ENCODE results near the gene KDM1A. TPM values are rescaled to one million over a fixed set of nuclear protein-coding genes. Genes with fewer than 3 reads are reported as not detected.

KDM1A gene
- total RNA-seq, 1 donor from 2014 or later = 75.1 TPM

GRCh38 chr1:23069675-23070074 is 50.4 kb downstream of the KDM1A start:
- DNase-seq (ENCODE audit: low spot score) = no peak

GRCh38 chr1:23074012-23074411 is 54.7 kb downstream of the KDM1A start:
- no peak for DNase-seq (ENCODE audit: low spot score)

DNA sequence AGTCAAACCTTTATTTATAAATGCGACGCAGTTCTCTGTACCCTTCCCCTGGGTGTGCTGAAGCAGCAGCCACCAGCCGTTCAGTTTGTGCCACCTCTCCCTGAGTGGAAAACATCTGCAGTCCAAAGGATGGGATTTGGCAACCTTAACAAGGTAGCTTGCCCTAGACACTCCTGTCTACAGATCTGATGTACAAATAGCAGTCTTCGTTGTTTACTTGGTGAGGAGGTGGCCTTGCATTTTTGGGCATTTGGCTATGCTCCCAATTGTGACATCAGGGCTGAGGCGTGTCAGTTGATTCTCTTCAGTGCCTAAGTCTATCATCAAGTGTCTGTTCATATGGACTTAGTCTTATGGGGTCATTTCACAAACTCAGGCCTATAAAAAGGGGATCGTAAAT is 59.8 kb downstream of the KDM1A start:
- no peak for DNase-seq (ENCODE audit: low spot score)

GRCh38 chr1:23080885-23081284 is 61.6 kb downstream of the KDM1A start:
- no peak for DNase-seq (ENCODE audit: low spot score)

- DNase-seq (ENCODE audit: low spot score) = no peak
These were observed 62.1 kb downstream of the KDM1A start for GRCh38 chr1:23081376-23081775.

- DNase-seq (ENCODE audit: low spot score) = no peak
These were observed 64.6 kb downstream of the KDM1A start for GRCh38 chr1:23083714-23084480.

GRCh38 chr1:23084880-23085279 is 65.6 kb downstream of the KDM1A start:
- DNase-seq (ENCODE audit: low spot score) = no peak

DNA sequence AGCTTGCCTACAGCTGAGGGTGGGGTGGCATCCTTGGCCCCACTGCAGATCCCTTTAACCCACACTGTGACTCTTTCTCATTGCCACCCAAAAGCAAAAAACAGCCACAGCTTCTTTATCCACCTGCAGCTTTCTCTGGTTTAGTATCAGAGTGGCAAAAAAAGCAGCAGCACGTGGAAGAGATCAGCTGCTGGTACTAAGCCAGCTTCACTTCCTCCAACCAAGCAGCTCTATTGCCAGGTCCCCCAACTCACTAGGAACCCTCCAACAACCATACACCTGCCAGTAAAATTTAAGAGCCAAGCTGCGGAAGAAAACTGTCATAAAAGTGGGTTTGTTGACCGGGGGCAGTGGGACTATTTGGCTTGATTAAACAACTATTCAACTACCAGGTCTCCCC is 66.4 kb downstream of the KDM1A start:
- no peak for DNase-seq (ENCODE audit: low spot score)

DNA sequence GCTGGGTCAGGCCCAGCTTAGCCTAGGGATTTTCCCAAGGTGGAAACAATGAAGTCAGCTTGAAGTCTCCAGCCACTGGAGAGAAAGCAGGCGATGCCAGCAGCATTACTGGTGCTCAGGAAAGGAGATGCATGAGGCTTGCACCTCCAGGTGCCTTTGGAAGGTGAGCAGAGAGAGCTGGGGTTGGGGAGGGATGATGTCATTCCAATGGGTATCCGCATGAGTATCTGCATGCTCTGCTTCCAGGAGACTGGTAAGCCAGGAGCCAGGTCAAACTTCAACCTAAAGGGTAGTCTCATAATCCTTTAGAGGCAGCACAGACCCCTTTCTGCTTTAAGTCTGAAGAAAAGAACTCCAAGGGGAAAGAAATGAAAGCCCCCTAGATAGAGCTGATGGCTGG is 68.8 kb downstream of the KDM1A start:
- no peak for DNase-seq (ENCODE audit: low spot score)

DNA sequence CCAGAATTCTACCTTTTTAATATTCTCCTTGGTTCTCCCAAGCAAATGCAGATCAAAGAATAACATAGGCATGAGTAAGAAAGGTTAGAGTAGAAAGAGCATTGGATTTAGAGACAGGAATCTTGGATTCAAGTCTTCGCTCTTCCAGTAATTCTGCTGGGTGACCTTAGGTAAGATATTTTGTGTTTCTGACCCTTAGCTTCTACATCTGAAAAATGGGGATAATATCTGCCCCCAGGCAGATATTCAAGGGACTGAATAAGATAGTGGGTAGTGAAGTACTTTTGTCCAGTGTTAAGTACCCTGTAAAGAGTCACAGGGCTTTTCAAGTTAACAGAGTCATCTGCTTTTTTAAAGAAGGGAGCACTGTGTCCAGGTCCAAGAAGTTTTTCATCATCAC is 70.8 kb downstream of the KDM1A start:
- DNase-seq (ENCODE audit: low spot score) = no peak

GRCh38 chr1:23091545-23091944 is 72.3 kb downstream of the KDM1A start:
- DNase-seq (ENCODE audit: low spot score) = no peak

DNA sequence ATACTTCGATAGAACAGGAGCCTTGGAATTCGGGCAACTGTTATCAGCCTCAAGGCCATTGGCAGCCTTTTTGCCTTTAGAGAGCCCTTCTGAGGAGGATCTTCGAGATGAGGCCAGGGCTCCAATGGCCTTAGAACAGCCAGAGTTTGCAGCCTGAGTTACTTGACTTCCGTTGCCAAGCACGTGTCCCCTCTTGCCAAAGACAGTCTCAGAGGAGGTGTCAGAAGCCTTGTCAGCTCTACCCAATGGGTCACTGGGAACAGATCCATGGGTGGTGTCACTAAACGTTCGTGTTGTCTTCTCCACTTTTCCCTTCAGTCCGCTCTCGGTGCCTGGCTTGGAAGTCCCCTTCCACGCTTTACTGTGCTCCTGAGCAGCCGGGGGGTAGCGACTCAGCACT is 73.2 kb downstream of the KDM1A start:
- DNase-seq (ENCODE audit: low spot score) = no peak

DNA sequence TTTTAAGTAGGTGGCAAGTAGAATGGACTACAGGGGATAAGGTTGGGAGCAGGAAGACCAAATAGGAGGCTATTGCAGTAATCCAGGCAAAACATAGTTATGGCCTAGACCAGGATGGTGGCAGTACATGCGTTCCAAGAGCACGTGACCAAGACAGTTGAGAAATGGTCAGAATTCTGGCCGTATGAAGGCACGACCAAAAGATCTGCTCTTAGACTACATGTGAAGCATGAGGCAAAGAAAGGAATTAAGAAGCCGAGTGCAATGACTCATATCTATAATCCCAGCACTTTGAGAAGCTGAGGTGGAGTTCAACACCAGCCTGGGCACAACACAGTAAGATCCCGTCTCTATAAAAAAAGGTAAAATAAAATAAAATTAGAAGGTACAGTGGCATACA is 78.0 kb downstream of the KDM1A start:
- DNase-seq (ENCODE audit: low spot score) = no peak

DNA sequence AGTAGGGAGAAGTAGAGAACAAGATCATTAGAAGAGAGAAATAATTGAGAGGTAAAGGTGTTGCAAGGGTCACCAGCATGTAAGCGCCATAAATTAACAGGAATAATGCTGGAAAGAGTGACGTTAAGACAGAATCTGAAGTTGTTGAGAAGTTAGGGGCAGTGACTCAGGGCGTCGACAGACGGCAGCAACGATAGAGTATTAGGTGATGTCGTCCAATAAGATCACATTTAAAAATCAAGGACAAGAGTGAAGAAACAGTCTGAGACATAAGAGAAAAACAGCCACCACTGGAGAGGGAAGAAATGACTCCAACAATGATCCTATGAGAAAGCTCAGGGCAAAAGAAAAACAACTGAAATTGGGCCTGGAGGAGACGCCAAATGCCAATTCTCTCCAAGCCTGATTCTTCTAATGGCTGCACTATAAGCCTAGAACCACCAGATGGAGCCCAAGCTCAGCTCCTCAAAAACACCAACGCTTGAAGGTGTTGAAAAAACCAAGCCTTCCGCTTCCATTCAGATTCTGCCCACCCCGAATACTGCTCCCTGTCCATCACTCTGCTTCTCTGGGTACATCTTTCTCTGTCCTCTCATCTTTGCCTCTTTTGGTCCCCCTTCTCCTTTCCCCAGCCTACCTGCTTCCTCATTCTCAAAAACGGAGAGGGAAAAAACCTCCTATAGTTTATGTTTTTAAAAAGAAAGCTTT is 79.3 kb downstream of the KDM1A start:
- DNase-seq (ENCODE audit: low spot score) = peak; percentile 78

DNA sequence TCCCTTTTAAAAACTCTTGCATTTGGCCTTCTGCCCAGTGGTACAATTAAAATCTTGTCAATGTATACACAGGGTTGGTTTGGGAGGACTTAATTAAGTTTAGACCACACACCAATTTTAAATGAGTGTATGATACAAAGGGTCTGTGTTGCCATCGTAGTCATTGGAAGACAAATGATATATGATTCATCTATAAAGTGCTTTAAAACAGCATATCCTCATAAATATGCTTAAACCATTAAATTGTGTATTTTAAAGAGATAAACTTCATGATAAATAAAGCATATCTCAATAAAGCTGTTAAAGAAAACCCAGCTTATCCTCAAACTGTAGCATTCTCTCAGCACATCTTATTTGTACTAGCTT is 79.9 kb downstream of the KDM1A start:
- DNase-seq (ENCODE audit: low spot score) = no peak

- DNase-seq (ENCODE audit: low spot score) = peak; percentile 37
These were observed 80.9 kb downstream of the KDM1A start for GRCh38 chr1:23100074-23100748.

GRCh38 chr1:23101101-23101827 is 82.0 kb downstream of the KDM1A start:
- no peak for DNase-seq (ENCODE audit: low spot score)

- no peak for DNase-seq (ENCODE audit: low spot score)
These were observed 82.6 kb downstream of the KDM1A start for GRCh38 chr1:23101887-23102286.

GRCh38 chr1:23102289-23102688 is 83.0 kb downstream of the KDM1A start:
- no peak for DNase-seq (ENCODE audit: low spot score)

- DNase-seq (ENCODE audit: low spot score) = no peak
These were observed 84.0 kb downstream of the KDM1A start for GRCh38 chr1:23103001-23103889.

DNA sequence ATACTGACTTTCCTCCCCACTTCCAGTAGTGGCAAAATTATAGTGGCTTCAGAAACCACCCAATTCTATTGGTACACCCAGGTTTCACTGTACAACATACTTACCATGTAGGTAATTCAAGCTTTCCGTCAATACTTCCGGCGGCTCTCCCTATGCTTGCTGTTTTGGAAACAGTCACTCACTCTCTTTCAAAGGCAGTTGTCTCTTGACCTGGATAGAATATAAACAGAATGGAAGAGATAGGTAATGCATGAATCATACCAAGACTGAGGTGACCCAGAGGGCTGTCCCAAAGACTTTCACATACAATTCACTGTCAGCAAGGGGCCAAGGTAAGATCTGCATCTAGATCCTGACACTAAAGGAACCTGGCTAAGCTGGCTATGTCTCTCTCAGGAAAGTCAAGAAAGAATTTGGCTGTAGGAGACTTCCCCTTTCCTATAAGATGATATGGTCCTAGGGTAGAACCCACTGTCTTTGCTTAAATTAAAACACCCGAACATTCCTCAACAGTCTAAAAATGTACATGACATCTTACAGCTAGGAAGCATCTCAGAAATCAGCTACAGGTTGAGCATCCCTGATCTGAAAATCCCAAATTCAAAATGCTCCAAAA is 89.8 kb downstream of the KDM1A start:
- no peak for DNase-seq (ENCODE audit: low spot score)
